T-helper 22 cell (primary cell): ENCODE measurements around the gene SAMD10.
"Not testable (repeated sequence)": the region's sequence is repeated elsewhere in the genome, so short reads cannot be mapped to it uniquely, and the experiment has no call there.

Source experiments
- DNase-seq: peaks from one replicate; pipeline ENCODE4 v3.0.0-alpha.2; 2020; ENCODE audit warnings: low read depth

The SAMD10 gene

GRCh38 chr20:64001607-64002011 lies 22.2 kb upstream of the SAMD10 start:
- DNase-seq = no peak

- no peak for DNase-seq
Measured at GRCh38 chr20:64000906-64001305, 21.5 kb upstream of the SAMD10 start.

- no peak for DNase-seq
Measured at GRCh38 chr20:63982937-63983336, 3.5 kb upstream of the SAMD10 start.

DNA sequence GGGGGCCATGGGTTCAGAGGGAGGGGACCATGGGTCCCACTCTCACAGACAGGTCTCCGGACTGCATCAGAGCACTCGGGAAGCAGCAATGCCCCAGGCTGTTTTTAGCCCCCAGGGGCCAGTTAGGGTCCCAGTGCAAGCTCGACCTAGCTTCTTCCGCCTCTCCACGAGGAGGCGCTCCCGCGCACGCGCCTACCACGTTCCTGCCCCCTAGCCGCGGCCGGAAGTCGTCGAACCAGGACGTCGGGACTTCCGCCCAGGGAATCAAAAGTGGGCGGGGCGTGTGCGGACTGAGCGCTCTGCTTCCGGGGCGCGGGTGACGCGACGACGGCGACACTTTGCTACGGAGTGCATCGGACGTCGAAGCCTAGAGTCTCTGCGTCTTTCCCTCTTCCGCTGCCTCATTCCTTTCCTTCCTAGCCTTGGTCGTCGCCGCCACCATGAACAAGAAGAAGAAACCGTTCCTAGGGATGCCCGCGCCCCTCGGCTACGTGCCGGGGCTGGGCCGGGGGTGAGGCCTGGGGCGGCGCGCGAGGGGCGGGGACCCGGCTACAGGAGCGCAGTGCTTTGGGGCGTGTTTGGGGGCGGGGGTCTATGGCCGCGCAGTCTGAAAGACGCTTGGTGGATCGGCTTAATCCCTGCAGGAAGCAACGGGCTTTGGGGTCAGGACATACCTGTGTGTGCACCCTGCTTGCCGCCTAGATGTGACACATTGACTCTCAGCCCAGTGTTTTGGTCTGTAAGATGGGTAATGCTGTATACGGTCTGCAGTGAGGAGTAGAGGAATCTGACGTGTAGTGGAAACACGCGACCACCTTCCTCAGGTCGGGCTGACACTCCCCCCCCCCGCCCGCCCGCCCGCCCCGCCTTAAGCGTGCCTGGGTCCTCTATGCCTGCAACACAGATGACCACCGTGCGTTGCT lies 1.6 kb upstream of the SAMD10 start, which contains the start of gene PRPF6:
Gene PRPF6, plus strand, starts transcription at position 327 of the 923 bp plus-strand sequence. Its CDS starts 114 bp downstream, at position 441.
- DNase-seq = peak; percentile 90

- DNase-seq = peak; percentile 40
Measured at GRCh38 chr20:63980317-63980805, 919 bp upstream of the SAMD10 start.

DNA sequence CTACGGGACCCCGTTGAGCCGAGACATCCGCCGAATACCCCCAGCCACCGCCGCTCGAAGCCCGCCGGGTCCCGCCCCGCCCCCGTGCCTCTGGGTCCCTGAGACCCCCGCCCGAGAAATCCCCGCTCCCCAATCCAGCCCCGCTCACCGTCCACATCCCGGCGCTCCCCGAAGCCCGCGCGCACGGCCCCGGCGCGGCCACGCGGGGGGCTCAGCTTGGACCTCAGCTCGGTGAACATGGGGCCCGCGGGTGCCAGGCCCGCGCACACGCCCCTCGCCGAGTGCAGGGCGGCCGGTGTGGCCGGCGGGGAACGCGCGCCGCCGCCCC lies 249 bp downstream of the SAMD10 start:
- no peak for DNase-seq

DNA sequence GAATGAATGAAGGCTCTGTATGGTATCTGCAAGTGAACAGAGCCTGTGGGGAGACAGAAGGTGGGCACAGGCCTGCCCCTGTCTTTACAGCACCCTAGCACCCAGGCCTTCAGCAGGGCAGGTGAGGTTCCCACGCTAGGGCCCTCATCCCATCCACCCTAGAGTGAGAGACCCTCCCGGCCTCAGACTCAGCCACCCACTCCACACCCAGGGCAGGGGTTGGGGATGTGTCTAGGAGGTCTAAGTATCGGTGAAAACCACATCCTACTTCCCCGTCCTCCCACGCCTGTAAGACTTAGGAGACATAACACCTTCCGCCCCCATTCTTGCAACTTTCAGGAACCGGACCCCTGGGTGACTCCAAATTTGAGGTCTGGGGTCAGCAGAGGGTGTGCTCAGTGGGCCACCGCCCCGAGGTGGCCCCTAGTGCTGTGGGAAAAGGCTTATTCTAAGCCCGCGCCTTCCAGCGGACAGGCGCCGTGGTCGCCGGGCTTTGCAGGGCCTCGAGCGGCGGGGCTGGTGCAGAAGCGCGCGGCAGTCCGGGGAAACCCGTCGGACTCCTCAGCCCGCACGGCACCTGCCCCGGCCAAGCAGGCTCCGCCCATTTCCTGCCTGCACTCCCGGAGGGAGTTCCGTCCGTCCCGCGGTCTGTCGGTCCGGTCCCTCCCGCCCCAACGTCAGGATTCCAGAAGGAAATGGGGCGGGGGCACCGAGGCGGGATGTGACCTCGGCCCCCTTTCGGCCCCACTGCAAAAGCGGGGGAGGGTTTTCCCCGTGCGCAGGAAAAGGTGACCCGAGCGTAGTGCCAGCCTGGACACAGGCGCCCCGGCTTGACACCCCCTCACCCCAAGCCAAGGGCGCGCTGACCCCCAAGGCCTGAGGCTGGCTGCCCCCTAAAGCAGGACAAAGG lies 868 bp downstream of the SAMD10 start:
- peak; percentile 40 for DNase-seq

DNA sequence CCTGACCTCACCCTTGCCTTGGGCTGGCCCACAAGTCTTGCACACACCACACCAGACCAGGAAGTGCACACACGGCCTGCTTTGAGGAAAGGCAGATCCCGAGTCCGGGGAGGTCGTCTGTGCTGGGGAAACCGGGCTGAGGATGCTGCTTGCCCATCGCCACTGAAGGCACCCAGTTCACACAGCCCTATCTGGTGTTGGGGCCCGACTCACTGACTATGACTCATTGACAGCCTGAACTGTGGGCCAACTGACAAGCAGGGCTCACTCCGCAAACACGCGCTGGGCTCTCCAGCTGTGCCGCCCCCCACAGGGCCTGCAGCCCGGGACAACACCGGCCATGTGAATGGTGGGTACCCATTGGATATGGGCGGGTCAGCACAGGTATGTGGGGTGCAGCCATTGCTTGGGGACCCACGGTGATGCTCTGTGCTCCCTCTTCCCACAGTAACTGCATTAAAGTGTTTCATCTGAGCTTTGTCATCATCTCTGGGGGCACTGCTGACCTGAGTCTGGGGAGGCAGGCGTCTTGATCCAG lies 1.6 kb downstream of the SAMD10 start:
- peak; percentile 28 for DNase-seq

GRCh38 chr20:63976980-63977738 lies 2.3 kb downstream of the SAMD10 start:
- no peak for DNase-seq

DNA sequence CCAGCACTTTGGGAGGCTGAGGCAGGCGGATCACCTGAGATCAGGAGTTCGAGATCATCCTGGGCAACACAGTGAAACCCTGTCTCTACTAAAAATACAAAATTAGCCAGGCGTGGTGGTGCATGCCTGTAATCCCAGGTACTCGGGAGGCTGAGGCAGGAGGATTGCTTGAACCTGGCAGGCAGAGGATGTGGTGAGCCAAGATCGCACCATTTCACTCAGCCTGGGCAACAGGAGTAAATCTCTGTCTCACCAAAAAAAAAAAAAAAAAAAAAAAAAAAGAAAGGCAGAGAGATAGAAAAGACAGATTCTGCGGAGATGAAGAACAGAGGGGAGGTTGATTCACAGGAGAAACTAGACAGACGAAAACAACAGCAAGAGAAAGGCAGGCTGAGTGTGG lies 2.9 kb downstream of the SAMD10 start:
- not testable (repeated sequence) for DNase-seq

GRCh38 chr20:63974402-63975200 lies 4.8 kb downstream of the SAMD10 start:
- no peak for DNase-seq

DNA sequence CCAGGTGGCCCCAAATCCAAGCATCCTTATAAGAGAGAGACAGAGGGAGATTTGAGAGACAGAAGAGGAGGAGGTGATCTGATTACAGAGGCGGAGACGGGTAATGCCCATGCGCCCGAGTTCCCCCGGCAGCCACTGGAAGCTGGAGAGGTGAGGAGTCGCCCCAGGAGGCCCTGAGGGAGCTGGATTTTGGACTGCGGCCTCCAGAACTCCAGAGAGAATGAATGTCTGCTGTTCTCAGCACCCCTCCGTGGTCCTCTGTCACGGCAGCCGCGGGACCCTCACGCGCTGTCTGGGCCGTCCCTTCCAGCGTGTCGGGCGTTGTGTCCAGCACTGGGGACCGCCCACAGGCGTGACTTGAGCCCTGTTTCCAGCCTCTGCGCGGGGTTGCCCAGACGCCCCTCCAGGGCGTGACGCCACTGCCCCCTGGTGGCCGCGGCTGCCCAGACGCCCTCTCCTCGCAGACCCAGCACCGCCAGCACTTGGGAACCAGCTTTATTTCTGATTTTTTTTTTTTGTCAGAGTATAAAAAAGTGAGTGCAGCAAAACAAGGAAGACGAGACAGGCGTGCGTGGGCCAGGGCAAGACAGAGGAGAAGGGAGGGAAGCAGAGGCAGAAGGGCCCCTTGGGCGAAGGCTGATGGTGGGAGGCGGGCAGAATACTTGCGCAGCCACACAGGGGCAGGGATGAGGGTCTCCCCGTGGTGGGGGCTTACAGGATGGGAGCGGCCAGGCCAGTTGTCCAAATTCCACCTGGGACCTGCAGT lies 5.6 kb downstream of the SAMD10 start:
- peak; percentile 50 for DNase-seq

DNA sequence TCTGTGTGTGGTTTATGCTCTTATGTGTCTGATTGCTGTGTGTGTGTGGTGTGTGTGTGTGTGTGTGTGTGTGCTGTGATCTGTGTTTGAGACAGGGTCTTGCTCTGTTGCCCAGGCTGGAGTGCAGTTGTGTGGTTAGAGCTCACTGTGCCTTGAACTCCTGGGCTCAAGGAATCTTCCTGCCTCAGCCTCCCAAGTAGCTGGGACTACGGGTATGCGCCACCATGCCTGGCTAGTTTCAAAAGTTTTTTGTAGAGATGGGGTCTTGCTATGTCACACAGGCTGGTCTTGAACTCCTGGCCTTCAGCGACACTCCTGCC lies 6.3 kb downstream of the SAMD10 start:
- no peak for DNase-seq

DNA sequence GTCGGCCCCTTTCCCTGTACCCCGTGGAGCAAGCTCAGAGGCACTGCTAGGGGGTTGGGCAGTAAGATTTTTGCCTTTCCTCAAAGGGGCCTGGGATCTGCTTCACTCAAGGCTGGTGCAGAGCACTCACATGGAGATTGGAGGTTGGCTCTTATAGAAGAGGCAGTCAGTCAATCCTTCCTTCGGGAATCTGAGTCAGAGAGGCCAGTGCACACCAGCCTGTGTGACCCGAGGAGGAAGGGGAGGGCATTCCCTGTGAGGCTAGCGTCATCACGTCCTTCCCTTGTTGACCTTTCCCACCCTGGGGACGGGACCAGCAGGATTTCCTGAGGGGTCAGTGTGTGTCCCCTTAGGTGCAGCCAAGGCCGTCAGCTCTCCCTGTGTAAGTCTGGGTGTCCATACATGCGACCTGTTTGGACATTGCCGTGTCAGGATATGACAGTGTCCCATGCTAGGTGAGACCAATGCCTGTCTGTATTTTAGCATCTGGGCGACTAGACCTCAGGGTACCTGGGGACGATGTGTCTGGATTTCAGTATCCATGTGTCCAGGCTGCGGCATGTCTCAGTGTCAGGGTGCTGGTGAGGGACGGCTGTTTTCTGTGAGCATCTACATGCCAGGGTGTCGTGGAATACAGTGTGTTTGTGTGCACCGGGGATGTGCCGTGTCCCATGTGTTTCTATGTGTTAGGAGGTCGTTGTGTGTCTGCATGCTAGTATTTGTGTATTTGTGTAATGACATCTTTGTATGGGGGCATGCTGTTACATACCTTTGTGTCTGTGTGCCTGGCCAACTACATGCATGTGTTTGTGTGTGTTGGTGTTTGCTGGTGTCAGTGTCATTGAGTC lies 6.9 kb downstream of the SAMD10 start:
- no peak for DNase-seq

- not testable (repeated sequence) for DNase-seq
Measured at GRCh38 chr20:63971960-63972311, 7.5 kb downstream of the SAMD10 start.

GRCh38 chr20:63970714-63971431 lies 8.6 kb downstream of the SAMD10 start:
- no peak for DNase-seq

GRCh38 chr20:63969838-63970713 lies 9.4 kb downstream of the SAMD10 start, which contains the start of gene ZNF512B:
Gene ZNF512B, minus strand, starts transcription at chr20:63969930. Its CDS starts 1,980 bp downstream, at chr20:63967950.
- DNase-seq = peak; percentile 28
